IMR-90 (cell line): ENCODE measurements around the gene ZAP70. TPM values are rescaled to one million over a fixed set of nuclear protein-coding genes. Genes with fewer than 3 reads are reported as not detected.

ENCODE experiments used
- ATAC-seq: fragments of 200-7000 bp; cut with Tn5 transposase; 2 replicates; pipeline ENCODE4 v1.9.1; 2020; ENCODE audit warnings: low read depth, mild to moderate bottlenecking, moderate library complexity
- BruUV-seq: library from RNA; stranded (reverse); fragments of 400-500 nt; replicated peaks from 2 replicates; lab custom pipeline; 2021; lab: Mats Ljungman, UMichigan
- CTCF ChIA-PET: fragments of 300-600 bp; formaldehyde crosslinking; extraction: SDS; loops from one replicate; lab custom pipeline; 2021; ENCODE audit warnings: antibody characterized with exemption; lab: Yijun Ruan, JAX
- POLR2A ChIA-PET: fragments of 300-600 bp; sonication (Branson Sonifier 250); formaldehyde crosslinking; loops from one replicate; lab custom pipeline; 2022; ENCODE audit warnings: antibody characterized with exemption; ENCODE audit not compliant: unreplicated experiment; lab: Charles Lee
- DNase-seq: peaks from one replicate; pipeline ENCODE4 v3.0.0; 2013
- H2AFZ ChIP-seq: replicated peaks from 2 replicates; pipeline ENCODE3; 2013; ENCODE audit warnings: low read length, mild to moderate bottlenecking; ENCODE audit not compliant: poor library complexity
- H2AK5ac ChIP-seq: 2 replicates; pipeline ENCODE4 v1.6.1; 2013; ENCODE audit warnings: low read depth, low read length, inconsistent platforms
- H2AK9ac ChIP-seq: replicated peaks from 2 replicates; pipeline ENCODE3; 2013; ENCODE audit warnings: mild to moderate bottlenecking, low read depth, low read length, moderate library complexity; ENCODE audit not compliant: poor library complexity
- H2BK120ac ChIP-seq: 2 replicates; pipeline ENCODE4 v1.6.1; 2013; ENCODE audit warnings: low read depth, low read length, inconsistent platforms
- H2BK15ac ChIP-seq: 3 replicates; pipeline ENCODE4 v1.6.1; 2013; ENCODE audit warnings: low read depth, low read length, inconsistent platforms
- H2BK20ac ChIP-seq: 2 replicates; pipeline ENCODE4 v1.6.1; 2013; ENCODE audit warnings: low read depth, mild to moderate bottlenecking, inconsistent platforms, low read length, moderate library complexity
- H2BK5ac ChIP-seq: 2 replicates; pipeline ENCODE4 v1.6.1; 2013; ENCODE audit warnings: mild to moderate bottlenecking, low read depth, low read length, inconsistent platforms; ENCODE audit not compliant: poor library complexity, severe bottlenecking
- H3K14ac ChIP-seq: replicated peaks from 2 replicates; pipeline ENCODE4 v1.6.1; 2013; ENCODE audit warnings: low read depth, low read length, inconsistent platforms
- H3K18ac ChIP-seq: 2 replicates; pipeline ENCODE4 v1.6.1; 2013; ENCODE audit warnings: low read depth, low read length, control low read depth
- H3K23ac ChIP-seq: 2 replicates; pipeline ENCODE4 v1.6.1; 2013; ENCODE audit warnings: low read depth, low read length, inconsistent platforms
- H3K27ac ChIP-seq: 2 replicates; pipeline ENCODE4 v1.5.1; 2013; ENCODE audit warnings: mild to moderate bottlenecking, control low read depth, low read length; ENCODE audit not compliant: insufficient read depth
- H3K27me3 ChIP-seq: 2 replicates; pipeline ENCODE4 v1.6.1; 2013; ENCODE audit warnings: low read length; ENCODE audit not compliant: control insufficient read depth, insufficient read depth
- H3K36me3 ChIP-seq: 2 replicates; pipeline ENCODE4 v1.6.1; 2013; ENCODE audit warnings: low read length, mixed read lengths; ENCODE audit not compliant: control insufficient read depth, insufficient read depth
- H3K4ac ChIP-seq: 2 replicates; pipeline ENCODE4 v1.6.1; 2013; ENCODE audit warnings: low read depth, low read length, inconsistent platforms
- H3K4me1 ChIP-seq: 2 replicates; pipeline ENCODE4 v1.6.1; 2013; ENCODE audit warnings: low read length, mixed read lengths; ENCODE audit not compliant: control insufficient read depth, insufficient read depth
- H3K4me2 ChIP-seq: 2 replicates; pipeline ENCODE4 v1.6.1; 2013; ENCODE audit warnings: low read depth, mild to moderate bottlenecking, control low read depth, low read length, moderate library complexity
- H3K4me3 ChIP-seq: 2 replicates; pipeline ENCODE4 v1.5.1; 2013; ENCODE audit warnings: low read depth, mild to moderate bottlenecking, control low read depth, low read length, moderate library complexity; ENCODE audit not compliant: insufficient read depth
- H3K56ac ChIP-seq: 2 replicates; pipeline ENCODE4 v1.6.1; 2013; ENCODE audit warnings: low read length, inconsistent platforms; ENCODE audit not compliant: insufficient read depth; ENCODE audit errors: extremely low read depth
- H3K79me1 ChIP-seq, 2 experiments: 2 replicates each; pipeline ENCODE4 v1.6.1; 2013; ENCODE audit warnings: low read length in 2 of 2, inconsistent platforms in 1 of 2, low read depth in 1 of 2
- H3K9ac ChIP-seq: 2 replicates; pipeline ENCODE4 v1.6.1; 2013; ENCODE audit warnings: low read depth, low read length, control low read depth
- H3K9me1 ChIP-seq: 2 replicates; pipeline ENCODE4 v1.6.1; 2013; ENCODE audit warnings: low read length, inconsistent platforms; ENCODE audit not compliant: insufficient read depth
- H3K9me3 ChIP-seq: 2 replicates; pipeline ENCODE4 v1.6.1; 2013; ENCODE audit warnings: low read length; ENCODE audit not compliant: control insufficient read depth, insufficient read depth
- H4K20me1 ChIP-seq: 2 replicates; pipeline ENCODE4 v1.6.1; 2013; ENCODE audit warnings: low read length, inconsistent platforms; ENCODE audit not compliant: insufficient read depth
- H4K5ac ChIP-seq: 2 replicates; pipeline ENCODE4 v1.6.1; 2013; ENCODE audit warnings: mild to moderate bottlenecking, low read depth, low read length, control low read depth
- H4K8ac ChIP-seq, 2 experiments: 2 replicates each; pipeline ENCODE4 v1.6.1; 2013; ENCODE audit warnings: low read depth in 2 of 2, low read length in 2 of 2, control low read depth in 1 of 2, inconsistent platforms in 1 of 2
- H4K91ac ChIP-seq: 2 replicates; pipeline ENCODE4 v1.6.1; 2013; ENCODE audit warnings: low read depth, low read length, inconsistent platforms; ENCODE audit not compliant: insufficient read depth
- MAZ ChIP-seq: IDR thresholded peaks from 2 replicates; pipeline ENCODE4 v1.6.1; 2012; ENCODE audit warnings: low read depth, mild to moderate bottlenecking, low read length, improper control_type of control experiment, moderate library complexity, borderline replicate concordance
- RFX5 ChIP-seq: IDR thresholded peaks from 2 replicates; pipeline ENCODE4 v1.8.0; 2012; ENCODE audit warnings: low read depth, mild to moderate bottlenecking, low read length, moderate library complexity
- whole genome bisulfite sequencing, 2 experiments: methylation state at CpG; one replicate each; pipeline versions ENCODE4 v1.1.5 to v1.1.7; 2013; ENCODE audit warnings: missing lambda C conversion rate in 2 of 2; ENCODE audit not compliant: insufficient read length in 1 of 2; ENCODE audit errors: extremely low coverage in 2 of 2; 5-methylcytosine and 5-hydroxymethylcytosine counted together
- dilution Hi-C: fragments of 300-500 bp; cut with HindIII; formaldehyde crosslinking; loops from one replicate; pipeline ENCODE4 v1.14.3; 2018; ENCODE audit warnings: low sequenced_read_pairs; ENCODE audit not compliant: unreplicated experiment
- in situ Hi-C: fragments of 300-500 bp; cut with MboI; formaldehyde crosslinking; loops from 3 replicates; pipeline ENCODE4 v1.14.3; 2019; ENCODE audit warnings: low sequenced_read_pairs, inconsistent platforms, mixed read lengths
- intact Hi-C: fragments of 100-400 bp; cut with micrococcal nuclease; formaldehyde crosslinking; loops from 2 replicates; pipeline ENCODE4 v1.10.0; 2022
- polyA plus RNA-seq, 3 experiments: library from polyadenylated mRNA; depleted of rRNA; stranded (reverse); fragments of >200 nt; gene quantifications; 2 replicates each; pipeline ENCODE4 v1.2.3, GENCODE V29; 2012; ENCODE audit warnings: low replicate concordance in 1 of 3
- total RNA-seq: library from RNA; depleted of rRNA; stranded (reverse); fragments of >200 nt; gene quantifications from 2 replicates; pipeline ENCODE4 v1.2.3, GENCODE V29; 2012

Gene ZAP70
- total and polyA plus RNA-seq, 2 of the 4 experiments (the other 2 are of a cell fraction): under 0.01 to 0.09 TPM

GRCh38 chr2:97714950-97715652 lies 1.7 kb downstream of the ZAP70 start:
- no peak overlapping the region for H2BK120ac ChIP-seq
- H3K4ac ChIP-seq: no peak overlapping the region
- H3K9ac ChIP-seq: no peak overlapping the region
- DNase-seq (no peak), ATAC-seq (no peak)
- no peak overlapping the region for H3K18ac ChIP-seq
- H2AFZ ChIP-seq: peak overlapping the region; percentile 13
- POLR2A ChIA-PET: no interaction called here
- no peaks in the 10 kb centered on the region for H3K4me1 ChIP-seq
- H3K9me3 ChIP-seq: no peaks in the 10 kb centered on the region
- CTCF ChIA-PET: interaction anchor here (0.8 kb wide), 1 partner anchor 9 kb away, joined by 3 read pairs; no protein-coding TSS in a partner anchor
- H3K4me3 ChIP-seq: no peak overlapping the region
- H3K14ac ChIP-seq: no peak overlapping the region
- no peaks in the 10 kb centered on the region for H3K9me1 ChIP-seq
- H3K4me2 ChIP-seq: no peak overlapping the region
- no peaks in the 10 kb centered on the region for H3K79me1 ChIP-seq
- H2BK5ac ChIP-seq: no peak overlapping the region
- H2AK9ac ChIP-seq: peak overlapping the region; percentile 42
- WGBS, 2 experiments: 40% methylated on average over 1 of the region's 13 CpGs; no CpG with 5 or more reads in 1 of the 2 experiments
- peaks cover 27% of the 10 kb centered on the region for H3K27me3 ChIP-seq
- H3K27ac ChIP-seq: no peak overlapping the region
- no peak overlapping the region for H4K91ac ChIP-seq
- no TSS peak for BruUV-seq
- H3K56ac ChIP-seq: no peak overlapping the region
- H2AK5ac ChIP-seq: no peak overlapping the region
- no peaks in the 10 kb centered on the region for H3K36me3 ChIP-seq
- dilution Hi-C loops (no loop called here), in situ Hi-C loops (no loop called here), intact Hi-C loops (no loop called here)
- no peak overlapping the region for H2BK15ac ChIP-seq
- no peaks in the 10 kb centered on the region; the same call in 1 of the 2 replicates for H4K20me1 ChIP-seq
- no peak overlapping the region for H4K8ac ChIP-seq
- H4K5ac ChIP-seq: no peak overlapping the region
- no peak overlapping the region for H2BK20ac ChIP-seq
- H3K23ac ChIP-seq: no peak overlapping the region
- TF ChIP-seq RFX5: no peak
- no peak for TF ChIP-seq MAZ
